Nephron (organoid): ENCODE data around the gene MED9.
A peak's percentile ranks its signal among the peaks of the same experiment; 100 is the strongest.
"Not testable (repeated sequence)": the region's sequence is repeated elsewhere in the genome, so short reads cannot be mapped to it uniquely, and the experiment has no call there.

Experiments
- H3K27ac Mint-ChIP-seq, 3 experiments: 2 replicates each; pipeline ENCODE4 v1.8.0; 2020; ENCODE audit warnings: mixed read lengths in 3 of 3, mild to moderate bottlenecking in 2 of 3, moderate library complexity in 1 of 3
- H3K27me3 Mint-ChIP-seq: 2 replicates; pipeline ENCODE4 v1.8.0; 2021; ENCODE audit warnings: low read depth, mild to moderate bottlenecking, moderate library complexity, mixed read lengths
- H3K36me3 Mint-ChIP-seq: 2 replicates; pipeline ENCODE4 v1.8.0; 2020; ENCODE audit warnings: low read depth, mixed read lengths
- H3K4me1 Mint-ChIP-seq: 2 replicates; pipeline ENCODE4 v1.8.0; 2020; ENCODE audit warnings: mixed read lengths
- H3K4me3 Mint-ChIP-seq, 3 experiments: 2 replicates each; pipeline ENCODE4 v1.8.0; 2020; ENCODE audit warnings: mild to moderate bottlenecking in 3 of 3, mixed read lengths in 3 of 3, moderate library complexity in 2 of 3
- H3K9me3 Mint-ChIP-seq: 2 replicates; pipeline ENCODE4 v1.8.0; 2020; ENCODE audit warnings: mixed read lengths
- CTCF ChIP-seq, 3 experiments: fragments of 200-600 bp; sonication (generic); IDR thresholded peaks; one replicate each; pipeline ENCODE4 v1.5.0; 2021; ENCODE audit warnings: antibody characterized with exemption in 3 of 3; ENCODE audit not compliant: unreplicated experiment in 3 of 3

MED9 gene

GRCh38 chr17:17485420-17485819 is 8.6 kb downstream of the MED9 start:
- H3K27ac Mint-ChIP-seq = no peak overlapping the region
- H3K36me3 Mint-ChIP-seq = peaks cover 39% of the 10 kb centered on the region
- no peaks in the 10 kb centered on the region for H3K9me3 Mint-ChIP-seq
- TF ChIP-seq CTCF (IDR thresholded peaks at IDR 0.05; ENCODE audit: unreplicated experiment in 3 of 3) = no peak
- H3K27me3 Mint-ChIP-seq = peaks cover 4% of the 10 kb centered on the region
- H3K4me3 Mint-ChIP-seq = no peak overlapping the region
- H3K4me1 Mint-ChIP-seq = peaks cover 40% of the 10 kb centered on the region

GRCh38 chr17:17486416-17486815 is 9.6 kb downstream of the MED9 start:
- H3K27ac Mint-ChIP-seq, H3K9me3 Mint-ChIP-seq, H3K4me3 Mint-ChIP-seq, H3K27me3 Mint-ChIP-seq: not testable (repeated sequence)
- H3K36me3 Mint-ChIP-seq = peaks cover 39% of the 10 kb centered on the region
- H3K4me1 Mint-ChIP-seq = peaks cover 39% of the 10 kb centered on the region

- no peak overlapping the region for H3K4me3 Mint-ChIP-seq
- H3K9me3 Mint-ChIP-seq = no peaks in the 10 kb centered on the region
- H3K27ac Mint-ChIP-seq = no peak overlapping the region
- H3K27me3 Mint-ChIP-seq = peaks cover 4% of the 10 kb centered on the region
- H3K36me3 Mint-ChIP-seq = peaks cover 46% of the 10 kb centered on the region
- no peak for TF ChIP-seq CTCF (IDR thresholded peaks at IDR 0.05; ENCODE audit: unreplicated experiment in 3 of 3)
- peaks cover 36% of the 10 kb centered on the region for H3K4me1 Mint-ChIP-seq
Observed at GRCh38 chr17:17487998-17488397, 11.2 kb downstream of the MED9 start.

- TF ChIP-seq CTCF (IDR thresholded peaks at IDR 0.05; ENCODE audit: unreplicated experiment in 3 of 3) = no peak
- no peak overlapping the region for H3K4me3 Mint-ChIP-seq
- no peak overlapping the region for H3K27ac Mint-ChIP-seq
- H3K36me3 Mint-ChIP-seq = peaks cover 41% of the 10 kb centered on the region
- peaks cover 44% of the 10 kb centered on the region for H3K4me1 Mint-ChIP-seq
- no peaks in the 10 kb centered on the region for H3K9me3 Mint-ChIP-seq
- peaks cover 23% of the 10 kb centered on the region for H3K27me3 Mint-ChIP-seq
Observed at GRCh38 chr17:17491031-17491471, 14.3 kb downstream of the MED9 start.

- H3K9me3 Mint-ChIP-seq = no peaks in the 10 kb centered on the region
- peaks cover 44% of the 10 kb centered on the region for H3K4me1 Mint-ChIP-seq
- H3K36me3 Mint-ChIP-seq = peaks cover 41% of the 10 kb centered on the region
- peaks cover 23% of the 10 kb centered on the region for H3K27me3 Mint-ChIP-seq
- no peak for TF ChIP-seq CTCF (IDR thresholded peaks at IDR 0.05; ENCODE audit: unreplicated experiment in 3 of 3)
- no peak overlapping the region for H3K27ac Mint-ChIP-seq
- no peak overlapping the region for H3K4me3 Mint-ChIP-seq
Observed at GRCh38 chr17:17491546-17491988, 14.8 kb downstream of the MED9 start.

- Mint-ChIP-seq H3K36me3 (peaks cover 38% of the 10 kb centered on the region), H3K27me3 (peaks cover 23% of the 10 kb centered on the region)
Observed at GRCh38 chr17:17492085-17492484, 15.3 kb downstream of the MED9 start.

More at GRCh38 chr17:17492085-17492484, 15.3 kb downstream of the MED9 start:
- Mint-ChIP-seq H3K27ac (peak overlapping the region in 1 of 3 experiments; percentile 7), H3K4me3 (peak overlapping the region in 1 of 3 experiments; percentile 71), H3K4me1 (peaks cover 41% of the 10 kb centered on the region), H3K9me3 (no peaks in the 10 kb centered on the region)
- TF ChIP-seq CTCF (IDR thresholded peaks at IDR 0.05; ENCODE audit: unreplicated experiment in 3 of 3) = no peak
